ENCODE measurements around the gene LBHD2. TPM values are rescaled to one million over a fixed set of nuclear protein-coding genes. Genes with fewer than 3 reads are reported as not detected.

LBHD2 gene
- not detected in 2 replicates for total RNA-seq (2013; cell fraction: nucleolus; rRNA removed)
- total RNA-seq (2014; rRNA removed), result not detected in 2 replicates
- not detected in 2 replicates for total RNA-seq (2014; rRNA removed; fragmentation: Illumina TruSeq; extraction: Trizol)
- total RNA-seq (2021), result not detected in 2 replicates
- not detected for polyA plus RNA-seq (2011; ENCODE audit: low read depth)
- polyA plus RNA-seq (2011; rRNA removed), result not detected in 2 replicates
- polyA plus RNA-seq (2011; cell fraction: cytosol; rRNA removed), result not detected in 2 replicates
- polyA plus RNA-seq (2011; cell fraction: nucleus; rRNA removed), result not detected in 2 replicates
- not detected in 2 replicates for polyA plus RNA-seq (2012)
- not detected in 2 replicates for polyA plus RNA-seq (2014; fragmentation: Illumina TruSeq; extraction: Trizol)
- polyA plus RNA-seq (2014; fragmentation: Nextera tagmentation; extraction: Ambion mirVana), result not detected
- polyA plus RNA-seq (2014; rRNA removed), result not detected in 2 replicates
- polyA plus RNA-seq (2016; fragmentation: Nextera tagmentation; extraction: Ambion mirVana), result not detected
- polyA minus RNA-seq (2011; rRNA and poly(A)+ RNA removed), result not detected in 2 replicates
- polyA minus RNA-seq (2011; cell fraction: cytosol; rRNA and poly(A)+ RNA removed), result not detected in 2 replicates
- not detected in 2 replicates for polyA minus RNA-seq (2011; cell fraction: nucleus; rRNA and poly(A)+ RNA removed)
- Bru-seq, nascent RNA, result not detected
- not detected for BruChase-seq, experiment 1, labeled RNA remaining after a 6-hour chase
- BruChase-seq, experiment 2, labeled RNA remaining after a 2-hour chase, result not detected
- long read RNA-seq, experiment 1, result 0 reads
- long read RNA-seq, experiment 2, result 0 reads

DNA sequence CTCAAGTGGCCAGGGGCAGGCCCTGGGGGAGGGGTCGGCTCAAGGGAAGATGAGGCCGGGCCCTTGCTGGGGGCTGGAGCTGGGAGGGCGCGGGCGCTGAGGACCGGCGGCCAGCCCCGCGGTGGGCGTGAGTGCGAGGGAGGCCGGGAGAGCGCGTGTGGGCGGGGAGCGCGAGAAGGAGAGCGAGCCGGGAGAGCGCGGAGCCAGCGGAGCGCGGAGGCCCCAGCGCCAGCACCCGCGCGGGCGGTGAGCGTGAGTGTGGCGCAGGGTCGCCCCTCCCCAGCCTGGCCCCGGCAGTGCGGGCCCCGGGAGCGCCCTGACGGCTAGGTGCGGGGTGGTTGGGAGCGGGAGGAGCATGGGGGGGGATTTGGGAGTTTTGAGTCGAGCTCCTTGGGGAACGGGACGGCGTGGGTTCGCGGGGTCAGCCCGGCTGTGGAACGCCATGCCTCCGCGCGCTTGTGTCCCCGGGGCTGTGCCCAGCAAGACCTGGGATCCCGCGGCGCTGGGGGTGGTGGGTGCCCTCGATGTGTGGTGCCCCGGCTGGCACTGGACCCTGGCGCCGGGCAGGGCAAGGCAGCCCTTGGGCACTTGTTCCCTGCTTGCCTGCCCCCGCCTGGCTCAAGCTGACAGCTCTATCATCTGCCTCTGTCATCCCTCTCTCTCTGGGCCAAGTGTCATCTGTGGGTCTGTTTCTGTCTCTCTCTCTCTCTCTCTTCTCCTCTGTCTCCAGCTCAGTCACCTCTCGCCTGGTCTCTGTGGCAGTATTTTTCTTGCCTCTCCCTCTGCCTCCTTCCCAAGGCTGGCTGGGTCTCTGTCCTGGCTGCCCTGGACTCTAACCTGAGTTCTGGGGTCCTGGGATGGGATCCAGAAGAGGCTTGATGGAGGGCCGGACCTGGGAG lies at the start of gene LBHD2:
Gene LBHD2 (plus strand): TSS at position 190 of the 899 bp plus-strand sequence. CDS start 1,803 bp downstream, outside the sequence.
- Histone ChIP-seq H3K9me3 (replicated peaks; ENCODE audit: control insufficient read depth, insufficient read depth, low read length) (no peaks in the 10 kb centered on the region), H3K4me2 (ENCODE audit: control insufficient read depth, insufficient read depth) (no peak within 1 kb of the TSS), H3K36me3 (ENCODE audit: control insufficient read depth in 2 of 2, insufficient read depth in 2 of 2, low read length in 1 of 2) (no peaks in the 10 kb centered on the region), H3K79me2 (ENCODE audit: control insufficient read depth, insufficient read depth, low read length) (no peaks in the 10 kb centered on the region), H3K27ac (ENCODE audit: control insufficient read depth, insufficient read depth) (no peak within 1 kb of the TSS), H3K9ac (ENCODE audit: control insufficient read depth, insufficient read depth, low read length) (no peak within 1 kb of the TSS), H3K4me3 (no peak within 1 kb of the TSS), H3K4me1 (ENCODE audit: control insufficient read depth, insufficient read depth, low read length) (no peaks in the 10 kb centered on the region), H3K27me3 (replicated peaks in 1 of 2; ENCODE audit: control insufficient read depth in 2 of 2, insufficient read depth in 2 of 2, low read length in 1 of 2) (peaks cover 0 to 2% of the 10 kb centered on the region in 2 experiments; a peak in 2 of 4 replicates), H4K20me1 (ENCODE audit: control insufficient read depth, insufficient read depth) (no peaks in the 10 kb centered on the region), H2AFZ (ENCODE audit: control insufficient read depth, low read depth, low read length) (no peak within 1 kb of the TSS)
- POLR2A ChIA-PET, result no interaction called here
- in situ Hi-C loops (cut with MboI), result no loop called here
- DNase-seq (ENCODE audit: low read depth, low spot score) (no peak), ATAC-seq (peak; percentile 14; the same call in 2 of the 3 replicates), FAIRE-seq (no peak)
- CTCF ChIA-PET, result no interaction called here
- 38% methylated on average over 32 of the region's 61 CpGs for WGBS (ENCODE audit: insufficient coverage, insufficient replicate concordance, low lambda C conversion rate, missing lambda C conversion rate)
- RAD21 ChIA-PET (ENCODE audit: unreplicated experiment), result no interaction called here
- no TSS peak for BruUV-seq (replicated peaks)
- intact Hi-C loops (cut with micrococcal nuclease; ENCODE audit: unreplicated experiment), result no loop called here
- SMC1A ChIA-PET (ENCODE audit: uncharacterized antibody, unreplicated experiment), result no interaction called here
- TF ChIP-seq, protein P1, sequence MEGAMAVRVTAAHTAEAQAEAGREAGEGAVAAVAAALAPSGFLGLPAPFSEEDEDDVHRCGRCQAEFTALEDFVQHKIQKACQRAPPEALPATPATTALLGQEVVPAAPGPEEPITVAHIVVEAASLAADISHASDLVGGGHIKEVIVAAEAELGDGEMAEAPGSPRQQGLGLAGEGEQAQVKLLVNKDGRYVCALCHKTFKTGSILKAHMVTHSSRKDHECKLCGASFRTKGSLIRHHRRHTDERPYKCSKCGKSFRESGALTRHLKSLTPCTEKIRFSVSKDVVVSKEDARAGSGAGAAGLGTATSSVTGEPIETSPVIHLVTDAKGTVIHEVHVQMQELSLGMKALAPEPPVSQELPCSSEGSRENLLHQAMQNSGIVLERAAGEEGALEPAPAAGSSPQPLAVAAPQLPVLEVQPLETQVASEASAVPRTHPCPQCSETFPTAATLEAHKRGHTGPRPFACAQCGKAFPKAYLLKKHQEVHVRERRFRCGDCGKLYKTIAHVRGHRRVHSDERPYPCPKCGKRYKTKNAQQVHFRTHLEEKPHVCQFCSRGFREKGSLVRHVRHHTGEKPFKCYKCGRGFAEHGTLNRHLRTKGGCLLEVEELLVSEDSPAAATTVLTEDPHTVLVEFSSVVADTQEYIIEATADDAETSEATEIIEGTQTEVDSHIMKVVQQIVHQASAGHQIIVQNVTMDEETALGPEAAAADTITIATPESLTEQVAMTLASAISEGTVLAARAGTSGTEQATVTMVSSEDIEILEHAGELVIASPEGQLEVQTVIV (IDR thresholded peaks at IDR 0.05; ENCODE audit: borderline replicate concordance, partially characterized antibody), result no peak
- TF ChIP-seq FOXM1 (IDR thresholded peaks at IDR 0.05; ENCODE audit: low read depth, low read length) (no peak), JUNB (IDR thresholded peaks at IDR 0.05) (no peak), IKZF2 (IDR thresholded peaks at IDR 0.05) (no peak), SIN3A (IDR thresholded peaks at IDR 0.05; ENCODE audit: low read depth, low read length) (no peak), SPI1 (IDR thresholded peaks at IDR 0.05; ENCODE audit: borderline replicate concordance, insufficient read depth, low read depth, low read length) (no peak), SMARCA5 (IDR thresholded peaks at IDR 0.05) (no peak), ZSCAN29 (IDR thresholded peaks at IDR 0.05) (no peak), CEBPB (IDR thresholded peaks at IDR 0.05; ENCODE audit: borderline replicate concordance in 1 of 2, low read depth in 2 of 2, low read length in 2 of 2) (no peak), SMC3 (IDR thresholded peaks at IDR 0.05; ENCODE audit: borderline replicate concordance, low read length) (no peak), ATF7 (IDR thresholded peaks at IDR 0.05; ENCODE audit: low read depth) (no peak), KAT2A (conservative IDR thresholded peaks at IDR 0.05; ENCODE audit: control insufficient read depth, low read depth, low read length) (no peak), BHLHE40 (IDR thresholded peaks at IDR 0.05; ENCODE audit: borderline replicate concordance in 1 of 2, low read depth in 2 of 2, low read length in 1 of 2) (no peak), RAD51 (IDR thresholded peaks at IDR 0.05) (no peak)
- TF ChIP-seq, protein P2, sequence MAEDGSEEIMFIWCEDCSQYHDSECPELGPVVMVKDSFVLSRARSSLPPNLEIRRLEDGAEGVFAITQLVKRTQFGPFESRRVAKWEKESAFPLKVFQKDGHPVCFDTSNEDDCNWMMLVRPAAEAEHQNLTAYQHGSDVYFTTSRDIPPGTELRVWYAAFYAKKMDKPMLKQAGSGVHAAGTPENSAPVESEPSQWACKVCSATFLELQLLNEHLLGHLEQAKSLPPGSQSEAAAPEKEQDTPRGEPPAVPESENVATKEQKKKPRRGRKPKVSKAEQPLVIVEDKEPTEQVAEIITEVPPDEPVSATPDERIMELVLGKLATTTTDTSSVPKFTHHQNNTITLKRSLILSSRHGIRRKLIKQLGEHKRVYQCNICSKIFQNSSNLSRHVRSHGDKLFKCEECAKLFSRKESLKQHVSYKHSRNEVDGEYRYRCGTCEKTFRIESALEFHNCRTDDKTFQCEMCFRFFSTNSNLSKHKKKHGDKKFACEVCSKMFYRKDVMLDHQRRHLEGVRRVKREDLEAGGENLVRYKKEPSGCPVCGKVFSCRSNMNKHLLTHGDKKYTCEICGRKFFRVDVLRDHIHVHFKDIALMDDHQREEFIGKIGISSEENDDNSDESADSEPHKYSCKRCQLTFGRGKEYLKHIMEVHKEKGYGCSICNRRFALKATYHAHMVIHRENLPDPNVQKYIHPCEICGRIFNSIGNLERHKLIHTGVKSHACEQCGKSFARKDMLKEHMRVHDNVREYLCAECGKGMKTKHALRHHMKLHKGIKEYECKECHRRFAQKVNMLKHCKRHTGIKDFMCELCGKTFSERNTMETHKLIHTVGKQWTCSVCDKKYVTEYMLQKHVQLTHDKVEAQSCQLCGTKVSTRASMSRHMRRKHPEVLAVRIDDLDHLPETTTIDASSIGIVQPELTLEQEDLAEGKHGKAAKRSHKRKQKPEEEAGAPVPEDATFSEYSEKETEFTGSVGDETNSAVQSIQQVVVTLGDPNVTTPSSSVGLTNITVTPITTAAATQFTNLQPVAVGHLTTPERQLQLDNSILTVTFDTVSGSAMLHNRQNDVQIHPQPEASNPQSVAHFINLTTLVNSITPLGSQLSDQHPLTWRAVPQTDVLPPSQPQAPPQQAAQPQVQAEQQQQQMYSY (CRISPR knock-in tag; IDR thresholded peaks at IDR 0.05), result no peak
